Neural cell (in vitro differentiated cells): ENCODE measurements around the gene MUC5B. TPM values are rescaled to one million over a fixed set of nuclear protein-coding genes. Genes with fewer than 3 reads are reported as not detected.

Experiments used
- H2AFZ ChIP-seq: fragments of 200-600, 300-800 bp; sonication (generic), shearing (Covaris generic); 2 replicates; pipeline ENCODE4 v1.6.0; 2014; ENCODE audit warnings: low read depth, mild to moderate bottlenecking, antibody characterized with exemption, low read length, moderate library complexity
- H3F3A ChIP-seq: fragments of 200-600 bp; shearing (Covaris generic); 2 replicates; pipeline ENCODE4 v1.6.1; 2016; ENCODE audit warnings: mild to moderate bottlenecking, moderate library complexity, mixed read lengths, antibody characterized with exemption, low read length; ENCODE audit not compliant: insufficient read depth, poor library complexity, severe bottlenecking
- H3K27ac ChIP-seq: fragments of 200-600, 300-800 bp; sonication (generic), shearing (Covaris generic); 2 replicates; pipeline ENCODE4 v1.5.1; 2014; ENCODE audit warnings: mild to moderate bottlenecking, low read length, moderate library complexity
- H3K27me3 ChIP-seq: fragments of 300-800, 200-600 bp; sonication (generic), shearing (Covaris generic); 2 replicates; pipeline ENCODE4 v1.6.0; 2014; ENCODE audit warnings: mild to moderate bottlenecking, low read depth, low read length, moderate library complexity; ENCODE audit not compliant: insufficient read depth
- H3K36me3 ChIP-seq: fragments of 300-800, 200-600 bp; sonication (generic), shearing (Covaris generic); 2 replicates; pipeline ENCODE4 v1.5.1; 2014; ENCODE audit warnings: mild to moderate bottlenecking, antibody characterized with exemption, low read length, moderate library complexity; ENCODE audit not compliant: insufficient read depth
- H3K4me2 ChIP-seq: fragments of 300-800, 200-600 bp; sonication (generic), shearing (Covaris generic); 2 replicates; pipeline ENCODE4 v1.6.0; 2014; ENCODE audit warnings: mild to moderate bottlenecking, low read length
- H3K4me3 ChIP-seq: fragments of 300-800, 200-600 bp; sonication (generic), shearing (Covaris generic); 2 replicates; pipeline ENCODE4 v1.5.1; 2014; ENCODE audit warnings: mild to moderate bottlenecking, low read length, moderate library complexity
- H3K79me2 ChIP-seq: fragments of 200-600 bp; shearing (Covaris generic); replicated peaks from 2 replicates; pipeline ENCODE4 v1.6.0; 2014; ENCODE audit warnings: mild to moderate bottlenecking, low read length, moderate library complexity; ENCODE audit not compliant: insufficient read depth
- H3K9ac ChIP-seq: fragments of 300-800, 200-600 bp; sonication (generic), shearing (Covaris generic); 2 replicates; pipeline ENCODE4 v1.6.1; 2016; ENCODE audit warnings: mild to moderate bottlenecking, low read length, mixed read lengths
- H3K9me2 ChIP-seq: fragments of 200-600 bp; shearing (Covaris generic); 2 replicates; pipeline ENCODE4 v1.6.1; 2016; ENCODE audit warnings: mild to moderate bottlenecking, low read length, mixed read lengths; ENCODE audit not compliant: insufficient read depth
- H3K9me3 ChIP-seq: fragments of 200-600, 300-800 bp; sonication (generic), shearing (Covaris generic); 2 replicates; pipeline ENCODE4 v1.6.1; 2016; ENCODE audit warnings: mild to moderate bottlenecking, mixed run types, low read length, moderate library complexity, mixed read lengths
- H4K20me1 ChIP-seq: fragments of 200-600 bp; shearing (Covaris generic); 2 replicates; pipeline ENCODE4 v1.6.1; 2016; ENCODE audit warnings: mild to moderate bottlenecking, mixed run types; ENCODE audit not compliant: insufficient read depth
- CTCF ChIP-seq: fragments of 450-650 bp; IDR thresholded peaks from 2 replicates; pipeline ENCODE4 v1.5.1; 2014; ENCODE audit warnings: antibody characterized with exemption, mild to moderate bottlenecking, moderate library complexity; ENCODE audit not compliant: poor library complexity, severe bottlenecking
- EP300 ChIP-seq: fragments of 450-650 bp; conservative IDR thresholded peaks from 2 replicates; pipeline ENCODE4 v1.6.1; 2014; ENCODE audit warnings: antibody characterized with exemption, mild to moderate bottlenecking, moderate library complexity; ENCODE audit not compliant: poor library complexity, severe bottlenecking
- EZH2 ChIP-seq: fragments of 200-600, 300-800 bp; shearing (Covaris generic), sonication (generic); IDR thresholded peaks from 2 replicates; pipeline ENCODE4 v1.6.1; 2014; ENCODE audit warnings: antibody characterized with exemption, low read length, borderline replicate concordance, mild to moderate bottlenecking; ENCODE audit not compliant: insufficient read depth, poor library complexity, severe bottlenecking
- MXI1 ChIP-seq: fragments of 450-650 bp; conservative IDR thresholded peaks from 2 replicates; pipeline ENCODE4 v1.6.1; 2014; ENCODE audit warnings: antibody characterized with exemption, mild to moderate bottlenecking; ENCODE audit not compliant: poor library complexity, severe bottlenecking
- POLR2AphosphoS5 ChIP-seq: IDR thresholded peaks from 2 replicates; pipeline ENCODE4 v1.6.1; 2012
- RAD21 ChIP-seq: fragments of 450-650 bp; conservative IDR thresholded peaks from 2 replicates; pipeline ENCODE4 v1.6.1; 2014; ENCODE audit warnings: antibody characterized with exemption, mild to moderate bottlenecking, moderate library complexity
- SMC3 ChIP-seq: fragments of 450-650 bp; conservative IDR thresholded peaks from 2 replicates; pipeline ENCODE4 v1.6.1; 2014; ENCODE audit warnings: antibody characterized with exemption, mild to moderate bottlenecking, moderate library complexity; ENCODE audit not compliant: poor library complexity
- TAF1 ChIP-seq: IDR thresholded peaks from 2 replicates; pipeline ENCODE4 v1.6.1; 2012; ENCODE audit warnings: low read depth
- polyA plus RNA-seq: library from polyadenylated mRNA; depleted of rRNA; stranded (reverse); fragments of >200 nt; gene quantifications from 2 replicates; pipeline ENCODE4 v1.2.3, GENCODE V29; 2014
- TF ChIP-seq, protein P1 (sequence below): IDR thresholded peaks from 2 replicates; pipeline ENCODE4 v1.6.1; 2012; ENCODE audit warnings: borderline replicate concordance

Gene MUC5B
- polyA plus RNA-seq, 1 donor from 2014 or later = not detected

DNA sequence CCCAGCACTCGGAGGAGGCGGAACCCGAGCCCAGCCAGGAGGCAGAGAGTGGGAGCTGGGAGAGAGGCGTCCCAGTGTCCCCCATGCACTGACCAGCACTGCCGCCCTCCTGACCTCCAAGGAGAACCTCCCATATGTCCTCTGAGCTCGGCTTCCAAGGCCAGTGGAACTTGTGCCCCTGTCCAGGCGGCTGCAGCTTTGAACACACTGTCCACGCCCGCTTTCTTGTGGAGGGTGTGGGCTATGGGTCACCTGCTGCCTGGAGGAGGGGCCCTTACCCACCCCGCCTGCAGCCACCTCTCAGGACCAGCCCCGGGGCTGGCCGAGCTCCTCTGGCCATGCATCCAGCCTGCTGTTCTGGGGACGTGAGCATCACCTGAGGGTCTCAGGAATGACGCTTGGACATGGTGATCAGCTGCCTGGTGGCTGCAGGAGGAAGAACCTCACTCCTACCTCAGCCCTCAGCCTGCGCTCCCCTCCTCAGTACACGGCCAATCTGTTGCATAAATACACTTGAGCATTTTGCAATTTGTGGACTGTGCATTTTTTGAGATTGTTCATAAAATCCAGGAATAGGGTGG, 22.2 kb upstream of the MUC5B start:
- Histone ChIP-seq H3K27ac (no peak overlapping the region), H4K20me1 (no peaks in the 10 kb centered on the region), H3K9ac (no peak overlapping the region), H3K9me3 (no peaks in the 10 kb centered on the region), H3K4me3 (no peak overlapping the region), H2AFZ (no peak overlapping the region), H3K4me2 (no peak overlapping the region), H3K9me2 (no peaks in the 10 kb centered on the region), H3K79me2 (no peaks in the 10 kb centered on the region), H3F3A (no peaks in the 10 kb centered on the region), H3K36me3 (no peaks in the 10 kb centered on the region), H3K27me3 (no peaks in the 10 kb centered on the region)
- no peak for TF ChIP-seq EZH2

GRCh38 chr11:1201395-1202153, 21.3 kb upstream of the MUC5B start:
- TF ChIP-seq, protein P1, sequence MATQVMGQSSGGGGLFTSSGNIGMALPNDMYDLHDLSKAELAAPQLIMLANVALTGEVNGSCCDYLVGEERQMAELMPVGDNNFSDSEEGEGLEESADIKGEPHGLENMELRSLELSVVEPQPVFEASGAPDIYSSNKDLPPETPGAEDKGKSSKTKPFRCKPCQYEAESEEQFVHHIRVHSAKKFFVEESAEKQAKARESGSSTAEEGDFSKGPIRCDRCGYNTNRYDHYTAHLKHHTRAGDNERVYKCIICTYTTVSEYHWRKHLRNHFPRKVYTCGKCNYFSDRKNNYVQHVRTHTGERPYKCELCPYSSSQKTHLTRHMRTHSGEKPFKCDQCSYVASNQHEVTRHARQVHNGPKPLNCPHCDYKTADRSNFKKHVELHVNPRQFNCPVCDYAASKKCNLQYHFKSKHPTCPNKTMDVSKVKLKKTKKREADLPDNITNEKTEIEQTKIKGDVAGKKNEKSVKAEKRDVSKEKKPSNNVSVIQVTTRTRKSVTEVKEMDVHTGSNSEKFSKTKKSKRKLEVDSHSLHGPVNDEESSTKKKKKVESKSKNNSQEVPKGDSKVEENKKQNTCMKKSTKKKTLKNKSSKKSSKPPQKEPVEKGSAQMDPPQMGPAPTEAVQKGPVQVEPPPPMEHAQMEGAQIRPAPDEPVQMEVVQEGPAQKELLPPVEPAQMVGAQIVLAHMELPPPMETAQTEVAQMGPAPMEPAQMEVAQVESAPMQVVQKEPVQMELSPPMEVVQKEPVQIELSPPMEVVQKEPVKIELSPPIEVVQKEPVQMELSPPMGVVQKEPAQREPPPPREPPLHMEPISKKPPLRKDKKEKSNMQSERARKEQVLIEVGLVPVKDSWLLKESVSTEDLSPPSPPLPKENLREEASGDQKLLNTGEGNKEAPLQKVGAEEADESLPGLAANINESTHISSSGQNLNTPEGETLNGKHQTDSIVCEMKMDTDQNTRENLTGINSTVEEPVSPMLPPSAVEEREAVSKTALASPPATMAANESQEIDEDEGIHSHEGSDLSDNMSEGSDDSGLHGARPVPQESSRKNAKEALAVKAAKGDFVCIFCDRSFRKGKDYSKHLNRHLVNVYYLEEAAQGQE = no peak
- TF ChIP-seq SMC3 = no peak
- no peak for TF ChIP-seq MXI1
- TF ChIP-seq CTCF = no peak
- no peak for TF ChIP-seq RAD21
- TF ChIP-seq EZH2 = no peak
- no peak for TF ChIP-seq TAF1
- no peak for TF ChIP-seq EP300
- TF ChIP-seq POLR2AphosphoS5 = no peak
- no peak overlapping the region for H3K9ac ChIP-seq

More at GRCh38 chr11:1201395-1202153, 21.3 kb upstream of the MUC5B start:
- Histone ChIP-seq H3K27me3 (no peaks in the 10 kb centered on the region), H2AFZ (no peak overlapping the region), H3K79me2 (no peaks in the 10 kb centered on the region), H3K4me3 (no peak overlapping the region), H3K4me2 (no peak overlapping the region), H3K9me2 (no peaks in the 10 kb centered on the region), H4K20me1 (no peaks in the 10 kb centered on the region), H3K36me3 (no peaks in the 10 kb centered on the region), H3F3A (no peaks in the 10 kb centered on the region), H3K27ac (no peak overlapping the region), H3K9me3 (no peaks in the 10 kb centered on the region)
